ENCODE results near the gene SPAG16.

SPAG16 gene

GRCh38 chr2:214193943-214194342, 909.7 kb downstream of the SPAG16 start:
- H3K4me3 ChIP-seq = no peak overlapping the region

GRCh38 chr2:214196260-214196659, 912.0 kb downstream of the SPAG16 start:
- Histone ChIP-seq H3K4me3 (no peak overlapping the region), H3K27ac (no peak overlapping the region)

More at GRCh38 chr2:214193943-214194342, 909.7 kb downstream of the SPAG16 start:
- H3K27ac ChIP-seq = no peak overlapping the region

GRCh38 chr2:214201892-214202291, 917.6 kb downstream of the SPAG16 start:
- Histone ChIP-seq H3K4me3 (no peak overlapping the region), H3K27ac (no peak overlapping the region)

- no peak overlapping the region for H3K27ac ChIP-seq
- no peak overlapping the region for H3K4me3 ChIP-seq
Observed at GRCh38 chr2:214203214-214203613, 919.0 kb downstream of the SPAG16 start.

- no peak overlapping the region for H3K4me3 ChIP-seq
Observed at GRCh38 chr2:214203744-214204289, 919.6 kb downstream of the SPAG16 start.

GRCh38 chr2:214215107-214215506, 930.8 kb downstream of the SPAG16 start:
- Histone ChIP-seq H3K27ac (no peak overlapping the region), H3K4me3 (no peak overlapping the region)

More at GRCh38 chr2:214203744-214204289, 919.6 kb downstream of the SPAG16 start:
- no peak overlapping the region for H3K27ac ChIP-seq

GRCh38 chr2:214217136-214217535, 932.9 kb downstream of the SPAG16 start:
- Histone ChIP-seq H3K27ac (no peak overlapping the region), H3K4me3 (no peak overlapping the region)

GRCh38 chr2:214217599-214217998, 933.3 kb downstream of the SPAG16 start:
- no peak overlapping the region for H3K4me3 ChIP-seq
- no peak overlapping the region for H3K27ac ChIP-seq

- no peak overlapping the region for H3K4me3 ChIP-seq
- H3K27ac ChIP-seq = no peak overlapping the region
Observed at GRCh38 chr2:214220251-214220650, 936.0 kb downstream of the SPAG16 start.

- H3K27ac ChIP-seq = no peak overlapping the region
- no peak overlapping the region for H3K4me3 ChIP-seq
Observed at GRCh38 chr2:214226061-214226460, 941.8 kb downstream of the SPAG16 start.

- Histone ChIP-seq H3K27ac (no peak overlapping the region), H3K4me3 (no peak overlapping the region)
Observed at GRCh38 chr2:214232271-214232670, 948.0 kb downstream of the SPAG16 start.

GRCh38 chr2:214233164-214233563, 948.9 kb downstream of the SPAG16 start:
- H3K27ac ChIP-seq = no peak overlapping the region
- no peak overlapping the region for H3K4me3 ChIP-seq

- no peak overlapping the region for H3K4me3 ChIP-seq
- no peak overlapping the region for H3K27ac ChIP-seq
Observed at GRCh38 chr2:214242797-214243196, 958.5 kb downstream of the SPAG16 start.

- no peak overlapping the region for H3K27ac ChIP-seq
- H3K4me3 ChIP-seq = no peak overlapping the region
Observed at GRCh38 chr2:214244847-214245246, 960.6 kb downstream of the SPAG16 start.

- H3K4me3 ChIP-seq = no peak overlapping the region
Observed at GRCh38 chr2:214246417-214246816, 962.2 kb downstream of the SPAG16 start.

GRCh38 chr2:214247531-214247930, 963.3 kb downstream of the SPAG16 start:
- no peak overlapping the region for H3K4me3 ChIP-seq
- no peak overlapping the region for H3K27ac ChIP-seq

More at GRCh38 chr2:214246417-214246816, 962.2 kb downstream of the SPAG16 start:
- no peak overlapping the region for H3K27ac ChIP-seq

- Histone ChIP-seq H3K27ac (no peak overlapping the region), H3K4me3 (no peak overlapping the region)
Observed at GRCh38 chr2:214255046-214255445, 970.8 kb downstream of the SPAG16 start.

- Histone ChIP-seq H3K4me3 (no peak overlapping the region), H3K27ac (no peak overlapping the region)
Observed at GRCh38 chr2:214261683-214262082, 977.4 kb downstream of the SPAG16 start.

GRCh38 chr2:214264171-214264570, 979.9 kb downstream of the SPAG16 start:
- Histone ChIP-seq H3K4me3 (no peak overlapping the region), H3K27ac (no peak overlapping the region)

- Histone ChIP-seq H3K27ac (no peak overlapping the region), H3K4me3 (no peak overlapping the region)
Observed at GRCh38 chr2:214265991-214266489, 981.8 kb downstream of the SPAG16 start.

- H3K4me3 ChIP-seq = no peak overlapping the region
- no peak overlapping the region for H3K27ac ChIP-seq
Observed at GRCh38 chr2:214277880-214278279, 993.6 kb downstream of the SPAG16 start.

- no peak overlapping the region for H3K27ac ChIP-seq
- no peak overlapping the region for H3K4me3 ChIP-seq
Observed at GRCh38 chr2:214286011-214286410, 1001.7 kb downstream of the SPAG16 start.

Data from skin epidermis (tissue), 12 donors.